Endothelial cell of umbilical vein (primary cell): ENCODE measurements around the gene PTPRF. TPM values are rescaled to one million over a fixed set of nuclear protein-coding genes. Genes with fewer than 3 reads are reported as not detected.

Source experiments
- BruUV-seq: library from RNA; stranded (reverse); fragments of 400-500 nt; replicated peaks from 2 replicates; lab custom pipeline; 2021; lab: Mats Ljungman, UMichigan
- CTCF ChIA-PET: fragments of 300-600, 350-600 bp; sonication (Branson Sonifier 250); formaldehyde crosslinking; loops from one replicate; lab custom pipeline; 2021; ENCODE audit warnings: antibody characterized with exemption, inconsistent platforms; lab: Charles Lee
- POLR2A ChIA-PET: fragments of 300-600, 350-600 bp; sonication (Branson Sonifier 250); formaldehyde crosslinking; loops from one replicate; lab custom pipeline; 2021; ENCODE audit warnings: antibody characterized with exemption, inconsistent platforms; lab: Charles Lee
- DNase-seq: peaks from one replicate; pipeline ENCODE4 v3.0.0-alpha.2; 2011; ENCODE audit warnings: low read depth, low spot score
- FAIRE-seq: peaks from 2 replicates; lab custom pipeline; 2011; peaks lifted over from hg19 to GRCh38; lab: Jason Lieb, UNC
- H2AFZ ChIP-seq: 2 replicates; pipeline ENCODE4 v1.6.0; 2012; ENCODE audit warnings: low read depth, low read length, control low read depth, inconsistent platforms
- H3K27ac ChIP-seq: 2 replicates; pipeline ENCODE4 v1.5.1; 2011; ENCODE audit warnings: low read depth, mild to moderate bottlenecking, control low read depth, low read length, moderate library complexity; ENCODE audit not compliant: insufficient read depth
- H3K27me3 ChIP-seq, 2 experiments: 2 replicates each; pipeline versions ENCODE4 v1.6.0 to v1.6.1; 2011; ENCODE audit warnings: low read length in 2 of 2, mixed read lengths in 1 of 2; ENCODE audit not compliant: control insufficient read depth in 2 of 2, insufficient read depth in 2 of 2
- H3K36me3 ChIP-seq, 2 experiments: 2 replicates in 1 of 2; 3 replicates in 1 of 2; pipeline ENCODE4 v1.5.1; 2011; ENCODE audit warnings: low read length in 2 of 2, mild to moderate bottlenecking in 1 of 2, moderate library complexity in 1 of 2; ENCODE audit not compliant: control insufficient read depth in 2 of 2, insufficient read depth in 2 of 2; ENCODE audit errors: extremely low read depth in 1 of 2
- H3K4me1 ChIP-seq: 3 replicates; pipeline ENCODE4 v1.5.1; 2011; ENCODE audit warnings: mild to moderate bottlenecking, low read length; ENCODE audit not compliant: control insufficient read depth, insufficient read depth; ENCODE audit errors: extremely low read depth
- H3K4me2 ChIP-seq: 2 replicates; pipeline ENCODE4 v1.6.1; 2011; ENCODE audit warnings: low read length, control low read depth, mixed read lengths; ENCODE audit not compliant: insufficient read depth
- H3K4me3 ChIP-seq, 3 experiments: fragments of 200-600 bp in 1 of 3; sonication (generic), shearing (Covaris generic) in 1 of 3; replicated peaks in 1 of 3; 2 replicates each; pipeline ENCODE4 v1.5.1; 2011 to 2016; ENCODE audit warnings: control low read depth in 3 of 3, low read length in 3 of 3, mild to moderate bottlenecking in 2 of 3, inconsistent platforms in 1 of 3, low read depth in 1 of 3, moderate library complexity in 1 of 3; ENCODE audit not compliant: insufficient read depth in 1 of 3
- H3K79me2 ChIP-seq: 2 replicates; pipeline ENCODE4 v1.6.0; 2012; ENCODE audit warnings: low read length, inconsistent platforms; ENCODE audit not compliant: control insufficient read depth, insufficient read depth
- H3K9ac ChIP-seq: replicated peaks from 2 replicates; pipeline ENCODE3; 2011; ENCODE audit warnings: low read length, control low read depth; ENCODE audit not compliant: insufficient read depth; ENCODE audit errors: extremely low read depth
- H3K9me1 ChIP-seq: replicated peaks from 3 replicates; pipeline ENCODE4 v1.6.0; 2011; ENCODE audit warnings: mild to moderate bottlenecking, low read length; ENCODE audit not compliant: control insufficient read depth, insufficient read depth; ENCODE audit errors: extremely low read depth
- H3K9me3 ChIP-seq: replicated peaks from 2 replicates; pipeline ENCODE4 v1.5.1; 2012; ENCODE audit warnings: low read length, inconsistent platforms; ENCODE audit not compliant: control insufficient read depth, insufficient read depth
- H4K20me1 ChIP-seq: replicated peaks from 2 replicates; pipeline ENCODE3; 2011; ENCODE audit warnings: mild to moderate bottlenecking, low read length; ENCODE audit not compliant: control insufficient read depth, insufficient read depth; ENCODE audit errors: extremely low read depth
- CTCF ChIP-seq, 2 donors: IDR thresholded peaks; 1 replicate in 1 of 2; 2 replicates in 1 of 2; pipeline ENCODE4 v1.5.1; 2011; ENCODE audit warnings: low read length in 2 of 2, mild to moderate bottlenecking in 2 of 2, moderate library complexity in 2 of 2, control low read depth in 1 of 2, inconsistent platforms in 1 of 2, low read depth in 1 of 2; ENCODE audit not compliant: insufficient read depth in 1 of 2; ENCODE audit errors: extremely low read depth in 1 of 2
- EZH2 ChIP-seq: IDR thresholded peaks from 2 replicates; pipeline ENCODE4 v1.6.1; 2012; ENCODE audit warnings: borderline replicate concordance, low read depth, mild to moderate bottlenecking, moderate library complexity, low read length, inconsistent platforms; ENCODE audit not compliant: severe bottlenecking
- FOS ChIP-seq: IDR thresholded peaks from 2 replicates; pipeline ENCODE4 v1.6.1; 2011; ENCODE audit warnings: mild to moderate bottlenecking, low read length, moderate library complexity, borderline replicate concordance; ENCODE audit not compliant: insufficient read depth
- GATA2 ChIP-seq: IDR thresholded peaks from 2 replicates; pipeline ENCODE4 v1.7.0; 2011; ENCODE audit warnings: low read depth, mild to moderate bottlenecking, moderate library complexity, mixed read lengths, low read length; ENCODE audit not compliant: insufficient read length, insufficient read depth
- JUN ChIP-seq: IDR thresholded peaks from 2 replicates; pipeline ENCODE4 v1.6.1; 2011; ENCODE audit warnings: borderline replicate concordance, low read depth; ENCODE audit not compliant: insufficient read length, insufficient read depth
- MAX ChIP-seq: IDR thresholded peaks from 2 replicates; pipeline ENCODE4 v1.6.1; 2011; ENCODE audit not compliant: insufficient read depth, insufficient read length
- MYC ChIP-seq: IDR thresholded peaks from one replicate; pipeline ENCODE4 v1.6.1; 2011; ENCODE audit warnings: mild to moderate bottlenecking, low read depth, low read length
- POLR2A ChIP-seq: IDR thresholded peaks from 2 replicates; pipeline ENCODE4 v1.6.1; 2012; ENCODE audit warnings: low read depth, mild to moderate bottlenecking, control low read depth, low read length
- POLR2AphosphoS5 ChIP-seq: IDR thresholded peaks from 2 replicates; pipeline ENCODE4 v1.6.1; 2012; ENCODE audit warnings: low read depth, mild to moderate bottlenecking, control low read depth, low read length, moderate library complexity; ENCODE audit not compliant: insufficient read depth
- dilution Hi-C: fragments of 300-500 bp; cut with MboI; formaldehyde crosslinking; loops from one replicate; pipeline ENCODE4 v1.15.0; 2019; ENCODE audit warnings: low sequenced_read_pairs; ENCODE audit not compliant: extremely low pct_ligation_motif_present
- intact Hi-C: fragments of 100-400 bp; cut with micrococcal nuclease; formaldehyde crosslinking; loops from one replicate; pipeline ENCODE4 v1.10.0; 2022
- polyA plus RNA-seq, 4 experiments: library from polyadenylated mRNA; depleted of rRNA in 3 of 4; stranded (reverse) in 3 of 4; unstranded in 1 of 4; fragments of >200 nt; gene quantifications; 2 replicates each; pipeline versions ENCODE4 v1.2.1 to v1.2.3, GENCODE V29; 2011 to 2012; ENCODE audit warnings: missing spikeins in 1 of 4
- total RNA-seq: library from RNA; stranded (reverse); gene quantifications from 2 replicates; pipeline ENCODE4 v1.2.3, GENCODE V29; 2021

Gene PTPRF
- total and polyA plus RNA-seq, 2 donors (not counting 3 experiments of a cell fraction or from before 2014, with no cell fraction given) = 217 to 338 TPM

GRCh38 chr1:43664369-43664768 lies 133.7 kb downstream of the PTPRF start:
- no peak overlapping the region for H2AFZ ChIP-seq
- POLR2A ChIA-PET = no interaction called here
- peaks cover 49 to 61% of the 10 kb centered on the region in 2 experiments for H3K36me3 ChIP-seq
- BruUV-seq = no TSS peak
- no peaks in the 10 kb centered on the region for H3K4me1 ChIP-seq
- no peak overlapping the region for H3K9ac ChIP-seq
- DNase-seq (no peak), FAIRE-seq (no peak)
- no peak overlapping the region for H3K4me3 ChIP-seq
- CTCF ChIA-PET = interaction anchor here (1.2 kb wide), 1 partner anchor 14 kb away, joined by 6 read pairs; the partner anchor contains the start of gene KDM4A
- H3K27me3 ChIP-seq = no peaks in the 10 kb centered on the region
- H3K9me1 ChIP-seq = no peaks in the 10 kb centered on the region
- no peak overlapping the region for H3K4me2 ChIP-seq
- intact Hi-C loops = no loop called here
- H3K27ac ChIP-seq = no peak overlapping the region
- dilution Hi-C loops = no loop called here
- TF ChIP-seq MYC (no peak), EZH2 (no peak), MAX (no peak), FOS (no peak), JUN (no peak), CTCF (IDR thresholded peaks at IDR 0.05; ENCODE audit: extremely low read depth in 1 of 2, insufficient read depth in 1 of 2, low read depth in 1 of 2, low read length in 2 of 2) (no peak), GATA2 (no peak), POLR2A (no peak), POLR2AphosphoS5 (no peak)
- no peaks in the 10 kb centered on the region for H3K9me3 ChIP-seq
- no peaks in the 10 kb centered on the region for H4K20me1 ChIP-seq
- H3K79me2 ChIP-seq = no peaks in the 10 kb centered on the region
